Ovary (tissue), 9 donors: Measurements from ENCODE around the gene HEBP1. TPM values are rescaled to one million over a fixed set of nuclear protein-coding genes. Genes with fewer than 3 reads are reported as not detected.

Experiments
- DNase-seq, 5 donors: peaks; one replicate each; pipeline ENCODE4 v3.0.0-alpha.2; 2019 to 2020
- H3K27ac ChIP-seq, 2 donors: fragments of 200-600 bp; one replicate each; pipeline versions ENCODE4 v1.5.1 to v1.8.0; 2019 to 2022
- H3K27me3 ChIP-seq: fragments of 200-600 bp; one replicate; pipeline ENCODE4 v1.8.0; 2022
- H3K36me3 ChIP-seq: fragments of 200-600 bp; sonication (generic); one replicate; pipeline ENCODE4 v1.5.1; 2019
- H3K4me1 ChIP-seq: one replicate; pipeline ENCODE4 v1.8.1; 2013; ENCODE audit warnings: mild to moderate bottlenecking, moderate library complexity; ENCODE audit not compliant: insufficient read depth
- H3K4me3 ChIP-seq: fragments of 200-600 bp; sonication (generic); one replicate; pipeline ENCODE4 v1.5.1; 2017
- H3K9me3 ChIP-seq, 2 donors: fragments of 200-600 bp in 1 of 2; sonication (generic) in 1 of 2; one replicate each; pipeline versions ENCODE4 v1.5.1 to v1.8.1; 2013 to 2019; ENCODE audit warnings: mild to moderate bottlenecking in 1 of 2, moderate library complexity in 1 of 2
- CTCF ChIP-seq, 3 donors: fragments of 450-650 bp in 2 of 3; fragments of 200-600 bp in 1 of 3; IDR thresholded peaks; one replicate each; pipeline versions ENCODE4 v1.5.1 to v1.8.0; 2016 to 2022; ENCODE audit warnings: antibody characterized with exemption in 3 of 3, mild to moderate bottlenecking in 1 of 3
- EP300 ChIP-seq: sonication (generic); formaldehyde crosslinking; IDR thresholded peaks from one replicate; pipeline ENCODE4 v1.6.1; 2017; ENCODE audit warnings: antibody characterized with exemption
- POLR2A ChIP-seq: fragments of 450-650 bp; IDR thresholded peaks from one replicate; pipeline ENCODE4 v1.6.1; 2017; ENCODE audit warnings: antibody characterized with exemption, mild to moderate bottlenecking, moderate library complexity
- WGBS, 3 donors: extraction: QIAGEN DNeasy Blood & Tissue Kit in 1 of 3; methylation state at CpG; one replicate each; pipeline versions ENCODE4 v1.1.5 to v1.1.7; 2013 to 2017; 5-methylcytosine and 5-hydroxymethylcytosine counted together
- intact Hi-C, 4 donors: fragments of 100-400 bp; cut with DNase I; formaldehyde crosslinking; loops; one replicate each; pipeline versions ENCODE4 v1.11.0 to v1.15.1; 2022 to 2023
- polyA plus RNA-seq, 2 donors: library from polyadenylated mRNA; stranded (reverse); fragments of 200-250 nt in 1 of 2; fragments of 350-450 nt in 1 of 2; fragmentation: Illumina TruSeq in 1 of 2; extraction: RNeasy Lipid Tissue Mini Kit (QIAGEN cat#74804) in 1 of 2; gene quantifications; one replicate each; pipeline ENCODE4 v1.2.3, GENCODE V29; 2013 to 2014
- small RNA-seq: library from RNA; depleted of rRNA; stranded (forward); fragments of <200 nt; gene quantifications from one replicate; pipeline ENCODE3, GENCODE V24; 2016
- total RNA-seq, 7 donors: library from RNA; depleted of rRNA in 2 of 7; stranded (reverse); fragments of >200 nt in 2 of 7; fragmentation: NEBNext Ultra II Directional in 3 of 7; extraction: Animal tissue kit (Norgen Biotek cat#: 25700) in 3 of 7; gene quantifications; one replicate each; pipeline versions ENCODE4 v1.1.0 to v1.2.4, GENCODE V29; 2016 to 2023
- donor health status: DM: no; HTN: no; CAD: no; lungs with moderate emphysema.
- donor health status: DM: no; HTN: no; CAD: no.
- donor health status: Bipolar disorder and iron deficiency.
- donor health status: DM: yes; HTN: yes; CAD: no.
- donor health status: DM: no; HTN: no; CAD: no.
- donor health status: DM: yes; HTN: yes; CAD: no.

HEBP1 gene
- total and polyA plus RNA-seq, 9 donors: 31.6 to 150 (median 85.4) TPM

GRCh38 chr12:12929696-12930095 lies 70.4 kb downstream of the HEBP1 start:
- intact Hi-C loops: no loop called here
- WGBS, 3 donors: 84 to 91% (median 90%) methylated on average over 6 of the region's 6 CpGs

GRCh38 chr12:12927211-12928079 lies 72.6 kb downstream of the HEBP1 start:
- DNase-seq: peak; percentile 46 to 91 (median 83)

More at GRCh38 chr12:12929696-12930095, 70.4 kb downstream of the HEBP1 start:
- H3K9me3 ChIP-seq: no peaks in the 10 kb centered on the region
- no peak overlapping the region for H3K4me3 ChIP-seq
- DNase-seq: no peak
- no peak overlapping the region for H3K27ac ChIP-seq
- no peaks in the 10 kb centered on the region for H3K36me3 ChIP-seq
- no peaks in the 10 kb centered on the region for H3K4me1 ChIP-seq
- no peaks in the 10 kb centered on the region for H3K27me3 ChIP-seq
- TF ChIP-seq EP300: no peak
- TF ChIP-seq CTCF (IDR thresholded peaks at IDR 0.05): no peak
- TF ChIP-seq POLR2A: no peak

GRCh38 chr12:12926571-12927071 lies 73.4 kb downstream of the HEBP1 start:
- no peaks in the 10 kb centered on the region for H3K9me3 ChIP-seq
- WGBS, 3 donors: 88 to 94% (median 91%) methylated on average over 18 of the region's 18 CpGs
- no peak overlapping the region for H3K4me3 ChIP-seq
- no peaks in the 10 kb centered on the region for H3K36me3 ChIP-seq
- H3K27me3 ChIP-seq: no peaks in the 10 kb centered on the region
- DNase-seq: no peak
- TF ChIP-seq EP300 (no peak), POLR2A (no peak), CTCF (IDR thresholded peaks at IDR 0.05) (no peak)
- H3K27ac ChIP-seq: no peak overlapping the region
- intact Hi-C loops: no loop called here
- H3K4me1 ChIP-seq: no peaks in the 10 kb centered on the region

More at GRCh38 chr12:12927211-12928079, 72.6 kb downstream of the HEBP1 start:
- Histone ChIP-seq H3K4me1 (no peaks in the 10 kb centered on the region), H3K27ac (no peak overlapping the region), H3K27me3 (no peaks in the 10 kb centered on the region), H3K36me3 (no peaks in the 10 kb centered on the region), H3K4me3 (peak overlapping the region; percentile 20), H3K9me3 (no peaks in the 10 kb centered on the region)
- intact Hi-C loops: no loop called here
- 27 to 64% (median 40%) methylated on average over 26 to 27 of the region's 27 CpGs for WGBS, 3 donors
- no peak for TF ChIP-seq POLR2A
- TF ChIP-seq EP300: no peak
- TF ChIP-seq CTCF (IDR thresholded peaks at IDR 0.05): no peak

GRCh38 chr12:12925388-12925787 lies 74.7 kb downstream of the HEBP1 start:
- H3K4me3 ChIP-seq: no peak overlapping the region
- H3K27me3 ChIP-seq: no peaks in the 10 kb centered on the region
- no peaks in the 10 kb centered on the region for H3K36me3 ChIP-seq
- intact Hi-C loops: no loop called here
- DNase-seq: no peak
- H3K9me3 ChIP-seq: no peaks in the 10 kb centered on the region
- TF ChIP-seq EP300 (no peak), POLR2A (no peak), CTCF (IDR thresholded peaks at IDR 0.05) (no peak)
- H3K27ac ChIP-seq: no peak overlapping the region
- H3K4me1 ChIP-seq: no peaks in the 10 kb centered on the region
- WGBS, 3 donors: 35 to 36% (median 35%) methylated on average over 1 of the region's 1 CpG

Small RNA genes within 50 kb of the gene (small RNA-seq; reads per million reads assigned to genes)
- gene RF00604: not detected

Other genes starting within 250 kb of the HEBP1 start
- 10 to 100 TPM in 4 of 7 donors, 1 to 10 TPM in 3; 2.7 to 20.7 (median 10.0) TPM for gene APOLD1, start 214.6 kb downstream of the HEBP1 start, total RNA-seq
- 1 to 10 TPM; 6.1 to 7.3 TPM for gene APOLD1, start 214.6 kb downstream of the HEBP1 start, polyA plus RNA-seq
- gene DDX47, start 186.9 kb downstream of the HEBP1 start, total RNA-seq: 10 to 100 TPM; 45.6 to 59.8 (median 52.3) TPM
- gene DDX47, start 186.9 kb downstream of the HEBP1 start, polyA plus RNA-seq: 10 to 100 TPM; 38.6 to 71.7 TPM
- gene GPRC5A, start 108.7 kb downstream of the HEBP1 start, total RNA-seq: 10 to 100 TPM; 24.1 to 71.5 (median 43.5) TPM
- 1 to 10 TPM; 6.5 to 8.5 TPM for gene GPRC5A, start 108.7 kb downstream of the HEBP1 start, polyA plus RNA-seq
- under 1 TPM in 1 of 7 donors, not detected in 6; 0.37 TPM for gene GPRC5D, start 48.1 kb downstream of the HEBP1 start, total RNA-seq
- gene GPRC5D, start 48.1 kb downstream of the HEBP1 start, polyA plus RNA-seq: under 1 TPM in 1 of 2 donors, not detected in 1; 0.22 TPM
- gene FAM234B, start 44.1 kb upstream of the HEBP1 start, total RNA-seq: 1 to 10 TPM; 5.3 to 8.8 (median 5.7) TPM
- 1 to 10 TPM; 2.1 to 9.4 TPM for gene FAM234B, start 44.1 kb upstream of the HEBP1 start, polyA plus RNA-seq
- gene GSG1, start 103.4 kb upstream of the HEBP1 start, total RNA-seq: not detected
- under 1 TPM; 0.33 to 0.43 TPM for gene GSG1, start 103.4 kb upstream of the HEBP1 start, polyA plus RNA-seq
- gene EMP1, start 196.5 kb upstream of the HEBP1 start, total RNA-seq: 100 to 1,000 TPM in 1 of 7 donors, 10 to 100 TPM in 6; 30.5 to 113 (median 64.1) TPM
- 100 to 1,000 TPM in 1 of 2 donors, 10 to 100 TPM in 1; 21.3 to 116 TPM for gene EMP1, start 196.5 kb upstream of the HEBP1 start, polyA plus RNA-seq